Activated B cell treated with CpG ODN at 0.5 μM for 24 hours (primary cell): ENCODE data around the gene CATSPER3. TPM values are rescaled to one million over a fixed set of nuclear protein-coding genes. Genes with fewer than 3 reads are reported as not detected.

Source experiments
- ATAC-seq: fragments of 200-7000 bp; cut with Tn5 transposase; one replicate; pipeline ENCODE4 v1.10.0; 2021; ENCODE audit warnings: low read depth, mild to moderate bottlenecking, moderate library complexity
- CTCF ChIA-PET: fragments of 350-600 bp; sonication (Branson Sonifier 250); formaldehyde crosslinking; loops from one replicate; lab custom pipeline; 2021; ENCODE audit warnings: antibody characterized with exemption; lab: Charles Lee
- POLR2A ChIA-PET: fragments of 350-600 bp; sonication (Branson Sonifier 250); formaldehyde crosslinking; loops from one replicate; lab custom pipeline; 2021; ENCODE audit warnings: antibody characterized with exemption; lab: Charles Lee
- DNase-seq: peaks from one replicate; pipeline ENCODE4 v3.0.0; 2022
- H3K27ac Mint-ChIP-seq: one replicate; pipeline ENCODE4 v1.8.0; 2020; ENCODE audit warnings: mixed read lengths
- H3K27me3 Mint-ChIP-seq: one replicate; pipeline ENCODE4 v1.8.0; 2021; ENCODE audit warnings: mixed read lengths
- H3K36me3 Mint-ChIP-seq: one replicate; pipeline ENCODE4 v1.8.0; 2021; ENCODE audit warnings: low read depth, mixed read lengths
- H3K4me1 Mint-ChIP-seq: one replicate; pipeline ENCODE4 v1.8.0; 2021; ENCODE audit warnings: mixed read lengths
- H3K4me3 Mint-ChIP-seq: one replicate; pipeline ENCODE4 v1.8.0; 2020; ENCODE audit warnings: mild to moderate bottlenecking, mixed read lengths
- H3K9me3 Mint-ChIP-seq: one replicate; pipeline ENCODE4 v1.8.0; 2020; ENCODE audit warnings: mixed read lengths
- CTCF ChIP-seq: fragments of 200-600 bp; IDR thresholded peaks from one replicate; pipeline ENCODE4 v1.8.0; 2022; ENCODE audit warnings: antibody characterized with exemption, mild to moderate bottlenecking
- intact Hi-C: fragments of 100-400 bp; cut with micrococcal nuclease; formaldehyde crosslinking; loops from one replicate; pipeline ENCODE4 v1.15.1; 2024
- total RNA-seq: library from RNA; stranded (reverse); gene quantifications from 2 replicates; pipeline ENCODE4 v1.2.3, GENCODE V29; 2022

The CATSPER3 gene
- total RNA-seq, 1 donor from 2014 or later = 0.95 TPM

- no peaks in the 10 kb centered on the region for H3K36me3 Mint-ChIP-seq
- TF ChIP-seq CTCF = no peak
- no peak overlapping the region for H3K4me3 Mint-ChIP-seq
- DNase-seq (no peak), ATAC-seq (no peak)
- peaks cover 67% of the 10 kb centered on the region for H3K27me3 Mint-ChIP-seq
- intact Hi-C loops = no loop called here
- CTCF ChIA-PET = no interaction called here
- no peak overlapping the region for H3K27ac Mint-ChIP-seq
- H3K9me3 Mint-ChIP-seq = no peaks in the 10 kb centered on the region
- peaks cover 19% of the 10 kb centered on the region for H3K4me1 Mint-ChIP-seq
- POLR2A ChIA-PET = no interaction called here
Measured at GRCh38 chr5:135045488-135045887, 77.8 kb downstream of the CATSPER3 start.

GRCh38 chr5:135046661-135047346, 79.1 kb downstream of the CATSPER3 start:
- no peak for DNase-seq
- Mint-ChIP-seq H3K36me3 (no peaks in the 10 kb centered on the region), H3K4me1 (peaks cover 23% of the 10 kb centered on the region), H3K4me3 (no peak overlapping the region), H3K27ac (no peak overlapping the region), H3K27me3 (peaks cover 71% of the 10 kb centered on the region), H3K9me3 (no peaks in the 10 kb centered on the region)
- intact Hi-C loops = no loop called here
- CTCF ChIA-PET = no interaction called here
- no peak for TF ChIP-seq CTCF
- no peak for ATAC-seq
- POLR2A ChIA-PET = no interaction called here

DNA sequence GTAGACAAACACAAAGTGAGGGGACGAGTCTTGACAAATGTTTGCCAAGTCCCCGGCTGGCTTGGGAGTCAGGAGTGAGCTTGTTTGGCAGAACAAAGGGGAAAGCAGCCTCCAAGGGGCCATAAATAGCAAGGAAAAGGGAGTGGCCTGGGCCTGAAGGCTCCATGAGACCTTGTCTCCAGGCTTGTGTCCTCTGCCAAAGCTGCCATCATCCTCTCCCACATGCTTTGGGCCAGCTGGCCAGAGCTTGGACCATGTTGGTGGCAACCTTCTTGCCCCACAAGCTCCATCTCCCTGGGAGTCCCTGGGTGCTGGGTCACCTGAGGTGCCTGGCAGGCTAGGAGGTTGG, 79.6 kb downstream of the CATSPER3 start:
- POLR2A ChIA-PET = no interaction called here
- CTCF ChIA-PET = no interaction called here
- Mint-ChIP-seq H3K9me3 (no peaks in the 10 kb centered on the region), H3K27ac (no peak overlapping the region), H3K27me3 (peaks cover 75% of the 10 kb centered on the region), H3K4me1 (peaks cover 28% of the 10 kb centered on the region), H3K4me3 (no peak overlapping the region), H3K36me3 (no peaks in the 10 kb centered on the region)
- intact Hi-C loops = no loop called here
- ATAC-seq = no peak
- no peak for TF ChIP-seq CTCF
- no peak for DNase-seq

GRCh38 chr5:135048286-135048685, 80.6 kb downstream of the CATSPER3 start:
- intact Hi-C loops = no loop called here
- ATAC-seq (no peak), DNase-seq (no peak)
- Mint-ChIP-seq H3K27me3 (peaks cover 74% of the 10 kb centered on the region), H3K9me3 (no peaks in the 10 kb centered on the region), H3K4me3 (no peak overlapping the region), H3K36me3 (no peaks in the 10 kb centered on the region), H3K4me1 (peaks cover 38% of the 10 kb centered on the region), H3K27ac (no peak overlapping the region)
- CTCF ChIA-PET = no interaction called here
- POLR2A ChIA-PET = interaction anchor here (0.7 kb wide), 1 partner anchor 18 kb away, joined by 4 read pairs; no protein-coding TSS in a partner anchor
- no peak for TF ChIP-seq CTCF

DNA sequence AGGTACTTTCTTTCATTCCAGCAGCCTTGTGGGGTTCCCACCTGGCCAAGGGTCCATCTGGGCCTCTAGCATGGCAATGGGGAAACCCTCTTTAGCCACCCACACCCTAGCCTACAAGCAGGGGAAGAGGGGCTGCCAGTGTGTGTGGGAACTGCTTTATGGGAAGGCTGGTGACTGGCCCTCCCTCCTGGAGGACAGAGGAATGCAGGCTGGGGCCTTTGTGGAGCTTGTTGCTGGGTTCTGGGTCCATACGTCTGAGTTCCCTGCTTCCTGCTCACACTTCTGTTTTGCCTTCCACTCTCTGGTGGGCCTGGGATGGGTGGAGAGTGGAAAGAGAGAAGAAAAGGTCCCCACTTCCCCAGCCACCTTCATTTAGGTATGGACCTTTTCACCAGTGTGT, 81.2 kb downstream of the CATSPER3 start:
- intact Hi-C loops = no loop called here
- H3K4me1 Mint-ChIP-seq = peaks cover 44% of the 10 kb centered on the region
- H3K4me3 Mint-ChIP-seq = no peak overlapping the region
- ChIA-PET CTCF (no interaction called here), POLR2A (no interaction called here)
- TF ChIP-seq CTCF = no peak
- no peak overlapping the region for H3K27ac Mint-ChIP-seq
- H3K9me3 Mint-ChIP-seq = no peaks in the 10 kb centered on the region
- ATAC-seq (no peak), DNase-seq (no peak)
- no peaks in the 10 kb centered on the region for H3K36me3 Mint-ChIP-seq
- H3K27me3 Mint-ChIP-seq = peaks cover 68% of the 10 kb centered on the region
